Measurements from ENCODE around the gene IRX4.

IRX4 gene

DNA sequence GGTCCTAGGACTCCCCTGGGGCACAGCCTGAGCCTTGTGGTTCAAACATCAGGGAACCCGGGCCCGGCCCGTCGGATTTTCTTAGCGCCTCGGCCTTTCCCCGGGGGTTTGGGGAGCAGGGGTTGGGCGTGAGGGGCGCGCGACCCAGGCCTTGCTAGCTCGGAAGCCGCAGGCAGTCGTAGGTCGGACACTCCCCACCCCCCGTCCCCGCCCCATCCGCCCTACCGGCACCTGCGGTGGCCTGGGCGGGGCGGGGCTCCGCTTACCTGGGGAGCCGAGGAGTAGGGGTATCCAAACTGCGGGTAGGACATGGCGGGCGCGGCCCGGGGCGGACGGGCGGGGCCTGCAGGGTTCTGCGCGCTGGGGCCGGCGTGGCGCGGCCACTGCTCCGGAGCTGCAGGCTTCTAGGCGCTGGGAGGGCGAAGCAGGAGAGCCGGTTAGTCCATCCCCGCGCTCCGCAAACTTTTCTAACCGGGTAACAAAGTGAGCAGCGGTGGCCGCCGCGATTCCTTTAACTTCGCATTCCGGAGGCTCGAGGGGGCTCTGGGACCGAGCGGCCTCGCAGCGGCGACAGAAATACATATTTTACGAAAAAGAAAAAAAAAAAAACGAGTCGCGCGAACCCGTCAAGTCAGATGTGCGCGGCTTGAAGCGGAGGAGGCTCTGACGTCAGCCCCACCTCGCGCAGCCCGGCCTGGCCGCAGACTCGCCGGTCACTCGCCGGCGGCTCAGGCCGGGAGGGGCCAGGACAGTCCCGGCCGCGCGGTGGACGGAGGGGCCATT is at the start of gene IRX4:
IRX4 (minus strand) TSS at position 589 of the 783 bp plus-strand sequence; CDS start at position 311, 278 bp downstream.
- DNase-seq: no peak

DNA sequence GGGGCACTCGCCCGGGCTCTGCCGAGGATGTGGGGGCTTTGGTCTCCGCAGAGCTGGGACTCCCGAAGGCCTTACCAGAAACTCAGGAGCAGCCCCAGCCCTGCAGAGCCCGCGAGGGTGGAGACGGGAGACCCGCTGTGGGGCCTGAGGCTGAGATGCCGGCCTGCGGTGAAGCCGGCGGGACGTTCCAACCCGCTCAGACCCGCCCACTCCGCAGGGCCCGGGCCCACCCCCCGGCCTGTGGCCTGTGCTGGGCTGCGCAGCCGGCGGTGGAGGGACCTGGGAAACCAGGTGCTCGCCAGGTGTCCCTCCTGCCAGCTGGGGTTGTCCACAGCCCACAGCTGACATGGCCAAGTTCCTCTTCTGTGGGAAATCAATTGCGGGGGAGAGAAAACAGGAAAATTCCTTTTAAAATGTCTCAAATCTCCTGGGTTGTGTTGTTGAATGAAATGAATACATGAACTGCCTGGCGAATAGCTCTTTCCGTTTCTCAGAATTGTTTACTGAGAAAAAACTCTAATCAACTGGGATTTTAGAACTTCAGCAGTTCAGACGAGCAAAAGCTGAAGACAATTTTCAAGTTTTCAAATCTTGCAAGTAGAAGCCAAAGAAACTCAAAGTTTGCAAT is 49.0 kb upstream of the IRX4 start:
- peak; percentile 20 for DNase-seq

DNA sequence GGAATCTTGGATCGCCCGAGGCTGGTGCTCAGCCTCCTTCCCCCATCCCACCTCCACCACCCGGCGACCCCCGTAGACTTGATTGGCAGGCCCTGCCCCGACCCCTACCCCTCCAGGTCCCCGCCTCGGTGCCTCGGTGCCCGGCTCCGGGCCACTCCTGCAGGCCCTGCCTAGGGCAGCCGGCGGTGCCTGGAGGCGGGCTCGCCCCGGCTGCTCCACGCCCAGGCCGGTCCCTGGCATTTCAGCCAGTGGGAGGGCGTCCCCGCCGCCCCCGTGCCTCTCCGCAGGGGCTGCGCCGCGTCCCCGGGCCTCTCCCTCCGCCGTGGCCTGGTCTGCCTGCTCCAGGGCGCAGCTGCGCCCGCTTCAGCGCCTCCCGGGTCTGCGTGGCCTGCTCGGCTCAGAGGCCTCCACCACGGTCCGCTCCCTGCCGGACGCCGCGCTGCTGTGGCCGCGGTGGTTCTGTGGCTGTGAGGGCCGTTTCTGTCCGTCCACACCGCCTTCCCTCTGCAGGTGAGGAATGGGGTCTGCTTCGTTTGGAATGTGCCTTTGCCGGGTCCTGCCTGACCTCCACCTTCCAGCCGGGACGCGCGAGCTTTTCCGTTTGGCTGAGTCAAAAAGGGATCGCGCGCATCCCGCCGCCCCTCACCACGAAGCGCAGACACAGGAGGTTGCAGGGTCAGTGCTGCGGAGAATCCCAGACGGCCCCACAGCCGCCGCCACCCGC is 48.3 kb upstream of the IRX4 start:
- peak; percentile 7 for DNase-seq

DNA sequence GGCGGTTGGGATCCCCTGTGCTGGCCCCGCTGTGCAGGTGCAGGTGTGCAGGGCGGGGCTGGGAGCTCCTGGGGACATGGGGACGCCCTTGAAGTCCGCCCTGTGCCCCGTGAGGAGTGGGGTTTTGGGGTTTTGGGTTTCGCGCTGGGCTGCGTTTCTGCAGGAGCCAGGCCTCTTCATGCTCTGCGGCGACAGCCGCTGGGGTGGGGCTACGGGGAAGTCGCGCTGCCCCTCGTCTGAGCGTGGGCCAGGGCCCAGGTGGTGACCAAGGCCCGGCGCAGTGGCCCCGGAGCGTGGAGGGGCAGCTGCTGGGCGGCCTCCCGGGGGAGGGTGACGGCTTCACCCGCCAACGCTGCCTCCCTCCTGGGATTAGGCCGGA is 47.8 kb upstream of the IRX4 start:
- no peak for DNase-seq

DNA sequence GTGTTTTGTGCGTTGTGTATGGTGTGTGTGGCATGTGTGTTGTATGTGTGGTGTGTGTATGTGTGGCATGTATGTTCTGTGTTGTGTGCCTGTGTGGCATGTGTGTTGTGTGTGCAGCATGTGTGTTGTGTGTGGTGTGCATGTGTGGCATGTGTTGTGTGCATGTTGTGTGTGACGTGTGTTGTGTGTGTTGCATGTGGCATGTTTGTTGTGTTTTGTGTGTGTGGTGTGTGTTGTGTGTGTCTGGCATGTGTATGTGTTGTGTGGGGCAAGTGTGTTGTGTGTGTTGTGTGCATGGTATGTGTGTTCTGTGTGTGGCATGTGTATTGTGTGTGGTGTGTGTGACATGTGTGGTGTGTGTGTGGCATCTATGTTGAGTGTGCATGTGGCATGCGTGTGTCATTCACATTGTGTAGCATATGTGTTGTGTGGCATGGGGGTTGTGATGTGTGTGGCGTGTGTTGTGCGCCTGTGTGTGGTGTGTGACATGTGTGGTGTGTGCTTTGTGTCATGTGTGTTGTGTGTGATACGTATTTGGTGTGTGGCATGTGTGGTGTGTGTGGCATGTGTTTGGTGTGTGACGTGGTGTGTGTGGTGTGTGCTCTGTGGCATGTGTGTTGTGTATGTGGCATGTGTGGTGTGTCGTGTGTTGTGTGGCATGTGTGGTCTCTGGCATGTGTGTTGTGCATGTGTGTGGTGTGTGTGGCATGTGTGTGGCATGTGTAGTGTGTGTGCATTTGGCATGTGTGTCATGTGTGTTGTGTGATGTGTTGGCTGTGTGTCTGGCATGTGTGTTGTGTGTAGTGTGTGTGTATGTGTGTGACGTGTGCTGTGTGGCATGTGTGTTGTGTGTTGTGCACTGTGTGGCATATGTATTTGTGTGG is 46.6 kb upstream of the IRX4 start:
- no peak for DNase-seq

DNA sequence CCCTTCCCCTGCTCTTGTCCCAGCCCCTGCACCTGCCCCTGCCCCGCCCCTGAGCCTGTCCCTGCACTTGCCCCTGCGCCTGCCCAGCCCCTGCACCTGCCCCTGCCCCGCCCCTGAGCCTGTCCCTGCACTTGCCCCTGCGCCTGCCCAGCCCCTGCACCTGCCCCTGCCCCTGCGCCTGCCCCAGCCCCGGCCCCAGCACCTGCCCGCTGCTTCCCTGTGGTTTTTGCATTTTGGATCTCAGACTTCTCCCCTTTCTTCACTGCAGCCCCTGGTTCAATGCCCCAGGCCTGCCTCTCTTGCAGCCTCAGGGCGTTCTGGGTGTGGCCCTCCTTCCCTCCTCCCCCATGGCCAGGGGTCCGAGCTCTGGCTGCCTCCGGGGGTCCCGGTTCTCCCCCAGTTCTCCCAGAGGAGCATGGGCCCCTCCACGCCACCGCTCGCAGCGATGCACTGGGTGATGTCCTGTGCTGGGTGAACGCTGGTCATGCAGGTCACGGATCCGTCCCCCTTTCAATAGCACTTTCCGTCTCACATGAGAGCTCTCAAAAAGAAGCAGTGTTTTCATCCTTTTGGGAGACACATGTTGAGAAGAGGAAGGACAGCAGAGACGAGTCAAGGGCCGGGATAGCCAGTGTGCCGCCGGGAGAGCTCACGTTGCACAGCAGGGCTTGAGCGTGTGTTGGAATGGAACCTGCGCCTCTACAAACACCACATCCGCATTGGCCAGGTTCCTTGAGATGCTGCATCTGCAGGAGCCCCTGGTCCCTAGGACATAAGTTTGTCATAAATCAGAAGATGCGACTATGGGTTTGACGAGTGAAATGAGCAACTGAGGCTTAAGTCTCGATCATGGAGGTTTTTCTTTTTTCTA is 44.0 kb upstream of the IRX4 start:
- DNase-seq: no peak

DNA sequence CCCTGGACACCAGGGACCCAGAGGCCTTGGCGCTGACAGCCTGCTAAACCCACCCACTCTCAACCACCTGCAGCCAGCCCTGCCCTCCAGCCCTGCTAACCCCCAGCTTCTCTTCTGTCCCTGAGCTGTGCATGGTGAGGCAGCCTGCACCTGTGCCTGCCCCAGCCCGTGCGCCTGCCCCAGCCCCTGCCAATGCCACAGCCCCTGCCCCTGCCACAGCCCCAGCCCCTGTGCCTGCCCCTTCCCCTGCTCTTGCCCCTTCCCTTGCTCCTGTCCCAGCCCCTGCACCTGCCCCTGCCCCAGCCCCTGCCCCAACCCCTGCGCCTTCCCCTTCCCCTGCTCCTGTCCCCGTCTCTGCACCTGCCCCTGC is 43.3 kb upstream of the IRX4 start:
- DNase-seq: no peak

DNA sequence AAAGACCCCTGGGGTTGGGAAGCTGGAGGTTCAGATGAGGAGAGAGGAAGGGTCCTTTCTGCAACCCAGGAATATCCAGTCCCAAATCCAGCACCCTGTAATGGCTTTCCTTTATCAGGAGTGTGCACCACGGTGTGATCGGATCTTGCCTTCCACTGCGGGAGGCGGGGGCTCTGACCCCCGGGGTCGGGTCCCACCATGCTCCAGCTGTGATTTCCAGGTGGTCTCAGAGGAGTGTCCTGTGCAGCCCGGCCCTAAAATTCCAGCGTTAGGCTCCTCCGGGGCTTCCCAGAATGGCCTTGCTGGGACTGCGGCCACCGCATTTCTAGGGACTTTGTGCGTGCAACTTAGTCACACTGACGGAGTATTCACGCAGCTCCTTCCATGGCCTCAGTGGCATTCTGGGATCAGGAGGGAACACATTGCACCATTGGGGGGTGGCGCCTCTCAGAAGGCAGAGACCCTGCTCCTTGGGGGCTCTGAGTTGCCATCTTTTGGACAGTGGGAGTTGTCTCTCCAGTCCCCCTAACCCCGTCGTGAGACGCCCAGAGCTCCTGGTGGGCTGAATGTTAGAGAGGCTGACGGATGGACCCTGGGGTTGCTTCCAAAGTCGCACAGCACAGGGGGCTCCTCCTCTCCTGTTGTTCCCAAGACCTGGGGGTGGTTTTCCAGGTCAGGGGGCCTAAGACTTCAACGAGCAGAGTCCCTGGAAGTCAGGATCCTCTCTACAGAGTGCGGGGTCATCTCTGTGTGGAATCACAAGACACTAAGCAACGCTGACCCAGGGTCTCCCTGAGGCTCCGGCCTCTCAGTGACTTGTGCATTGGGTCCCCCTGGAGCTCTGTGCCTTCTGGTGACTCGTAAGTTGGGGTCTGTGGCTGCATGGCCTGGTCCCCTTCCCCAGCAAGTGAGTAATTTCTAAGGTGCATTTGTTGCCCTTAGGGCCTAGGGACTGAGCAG is 42.7 kb upstream of the IRX4 start:
- DNase-seq: no peak

DNA sequence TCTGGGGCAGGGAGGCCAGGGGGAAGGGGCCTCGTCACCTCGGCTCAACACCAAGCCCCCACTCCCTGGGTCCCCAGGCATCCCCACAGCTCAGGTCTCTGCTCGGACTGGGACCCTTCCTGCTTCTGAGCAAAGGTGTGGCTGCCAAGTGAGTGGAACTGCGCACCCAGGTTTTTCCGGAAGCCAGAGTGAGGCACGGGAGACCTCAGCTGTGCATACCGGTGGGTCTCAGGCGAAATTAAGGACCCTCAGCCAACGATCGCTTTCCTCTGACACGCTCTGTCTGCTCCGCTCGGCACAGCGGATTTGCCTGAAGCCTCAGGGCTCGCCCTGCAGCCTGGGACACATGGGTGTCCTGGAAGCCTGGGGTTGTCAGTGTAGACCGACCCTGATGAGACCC is 41.0 kb upstream of the IRX4 start:
- no peak for DNase-seq

DNA sequence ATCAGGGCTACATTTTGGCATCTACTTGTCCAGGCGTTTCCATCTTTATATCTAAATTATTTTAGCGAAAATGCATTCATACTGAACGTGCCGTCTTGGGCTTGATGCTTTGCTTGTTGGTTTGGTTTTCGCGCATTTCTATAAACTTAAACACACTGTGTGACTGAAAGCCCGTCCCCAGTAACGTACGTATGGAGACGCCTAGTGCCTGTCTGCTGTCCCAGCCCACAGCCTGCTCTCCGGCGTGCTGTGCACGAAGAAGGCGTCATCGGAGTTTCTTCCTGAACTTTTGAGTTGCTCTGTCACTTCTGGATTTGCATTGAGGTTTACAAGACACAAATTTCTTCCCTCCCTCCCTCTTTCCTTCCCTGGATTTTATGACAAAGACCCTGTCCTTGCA is 40.6 kb upstream of the IRX4 start:
- no peak for DNase-seq

DNA sequence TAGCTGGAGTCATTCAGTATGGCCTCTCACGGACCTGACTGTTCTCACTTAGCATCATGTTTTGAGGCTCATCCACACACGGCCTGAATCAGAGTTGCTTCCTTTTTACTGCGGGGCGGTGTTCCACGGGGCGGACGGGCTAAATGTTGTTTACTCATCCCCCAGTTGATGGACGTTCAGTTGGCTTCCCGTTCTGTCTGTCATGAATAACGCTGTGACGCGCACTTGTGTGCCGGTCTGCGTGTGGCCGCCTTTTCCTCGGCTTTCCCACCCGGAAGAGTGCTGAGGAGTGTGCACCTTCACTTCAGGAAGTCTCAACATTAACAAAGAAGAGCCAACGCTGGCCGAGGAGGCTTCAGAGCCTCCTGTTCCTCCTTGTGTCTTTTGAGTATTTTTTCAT is 39.0 kb upstream of the IRX4 start:
- DNase-seq: no peak

DNA sequence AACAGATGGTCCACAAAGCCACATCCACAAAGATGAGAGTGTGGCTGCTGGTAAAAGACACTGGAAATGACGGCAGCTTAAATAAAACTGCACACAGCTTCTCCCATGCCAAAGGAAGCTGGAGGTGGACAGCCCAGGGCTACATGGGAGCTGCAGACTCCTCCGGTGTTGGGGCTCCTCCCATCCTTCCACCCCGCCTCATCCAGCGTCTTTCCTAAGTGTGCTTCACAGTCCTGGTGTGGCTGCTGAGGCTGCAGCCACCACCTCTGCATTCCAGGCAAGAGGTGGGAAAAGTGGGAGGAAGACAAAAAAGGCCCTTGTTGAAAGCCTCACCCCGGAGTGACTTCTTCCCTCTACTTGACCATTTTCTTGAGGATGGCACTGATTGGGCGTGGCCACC is 37.0 kb upstream of the IRX4 start:
- no peak for DNase-seq

DNA sequence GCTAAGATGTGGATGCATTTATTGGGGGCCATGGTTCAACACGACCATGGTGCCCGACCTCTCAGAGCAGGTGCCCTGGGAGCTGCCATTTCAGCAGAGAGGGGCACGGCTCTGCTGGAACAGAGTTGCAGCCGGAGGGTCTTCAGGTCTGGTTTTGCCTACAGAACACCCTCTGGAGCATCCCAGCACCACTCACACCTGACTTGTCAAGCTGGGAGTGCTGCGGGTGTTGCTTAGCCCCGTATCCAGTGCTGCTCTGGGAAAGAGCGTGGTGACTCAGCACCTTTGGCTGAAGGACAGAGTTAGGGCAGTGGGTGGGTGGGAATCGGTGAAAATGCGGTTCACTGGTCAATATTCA is 36.5 kb upstream of the IRX4 start:
- DNase-seq: no peak

DNA sequence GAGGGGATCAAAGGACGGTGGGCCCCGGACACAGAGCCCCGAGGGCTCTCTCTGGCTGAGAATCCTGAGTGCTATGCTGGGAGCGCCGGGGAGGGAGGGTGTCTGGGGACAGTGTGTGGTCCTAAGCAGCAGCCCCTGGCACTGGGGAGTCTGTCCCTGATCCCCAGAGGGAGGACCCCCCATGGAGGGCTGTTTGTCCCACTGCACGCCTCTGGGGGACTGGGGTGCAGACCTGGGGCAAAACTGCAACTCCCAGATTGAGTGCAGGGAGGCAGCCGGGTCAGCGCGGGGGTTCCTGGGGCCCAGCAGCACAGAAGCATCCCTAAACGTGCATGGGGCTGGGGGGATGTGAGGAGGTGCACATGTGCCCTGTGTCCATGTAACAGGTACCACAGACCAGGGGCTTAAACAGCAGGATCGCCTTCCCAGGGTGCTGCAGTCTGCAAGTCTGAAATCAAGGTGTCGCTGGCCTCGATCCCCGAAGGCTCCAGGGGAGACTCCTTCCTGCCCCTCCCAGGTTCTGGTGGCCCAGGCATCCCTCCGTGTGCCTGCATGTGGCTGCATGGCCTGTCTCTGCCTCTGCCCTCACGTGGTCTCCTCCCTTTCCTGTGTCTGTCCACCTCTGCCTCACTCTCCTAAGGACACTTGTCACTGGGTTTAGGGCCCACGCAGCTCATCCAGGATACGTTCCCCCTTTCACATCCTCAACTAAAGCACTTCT is 35.9 kb upstream of the IRX4 start:
- no peak for DNase-seq

DNA sequence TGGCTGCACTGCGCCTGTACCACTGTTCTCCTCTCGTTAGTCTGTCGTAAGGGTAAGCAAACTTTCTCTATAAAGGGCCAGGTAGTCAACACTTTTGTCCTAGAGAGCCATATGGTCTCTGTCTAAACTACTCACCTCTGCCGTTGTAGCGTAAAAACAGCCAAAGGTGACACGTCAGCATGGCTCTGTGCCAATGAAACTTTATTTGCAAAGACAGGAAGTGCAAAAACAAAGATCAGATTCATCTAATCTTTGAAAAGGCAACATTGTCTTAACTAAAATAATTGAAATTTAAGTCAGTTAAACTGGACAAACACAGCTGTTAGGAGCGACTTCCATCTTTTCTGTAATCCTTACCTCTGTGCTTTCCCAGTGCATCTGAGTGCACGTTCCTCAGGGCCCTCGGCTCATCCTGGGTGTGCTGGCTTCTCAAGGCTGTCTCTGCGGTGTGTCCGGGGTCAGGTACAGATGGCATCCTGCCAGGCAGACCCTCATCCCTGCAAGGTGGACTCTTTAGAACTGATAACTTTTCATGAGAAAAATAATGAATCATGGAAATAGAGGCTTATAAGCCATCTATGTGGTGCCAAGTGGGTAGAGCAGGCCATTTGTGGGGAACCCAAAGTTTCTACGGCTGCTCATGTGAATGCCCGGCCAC is 35.2 kb upstream of the IRX4 start:
- DNase-seq: no peak

DNA sequence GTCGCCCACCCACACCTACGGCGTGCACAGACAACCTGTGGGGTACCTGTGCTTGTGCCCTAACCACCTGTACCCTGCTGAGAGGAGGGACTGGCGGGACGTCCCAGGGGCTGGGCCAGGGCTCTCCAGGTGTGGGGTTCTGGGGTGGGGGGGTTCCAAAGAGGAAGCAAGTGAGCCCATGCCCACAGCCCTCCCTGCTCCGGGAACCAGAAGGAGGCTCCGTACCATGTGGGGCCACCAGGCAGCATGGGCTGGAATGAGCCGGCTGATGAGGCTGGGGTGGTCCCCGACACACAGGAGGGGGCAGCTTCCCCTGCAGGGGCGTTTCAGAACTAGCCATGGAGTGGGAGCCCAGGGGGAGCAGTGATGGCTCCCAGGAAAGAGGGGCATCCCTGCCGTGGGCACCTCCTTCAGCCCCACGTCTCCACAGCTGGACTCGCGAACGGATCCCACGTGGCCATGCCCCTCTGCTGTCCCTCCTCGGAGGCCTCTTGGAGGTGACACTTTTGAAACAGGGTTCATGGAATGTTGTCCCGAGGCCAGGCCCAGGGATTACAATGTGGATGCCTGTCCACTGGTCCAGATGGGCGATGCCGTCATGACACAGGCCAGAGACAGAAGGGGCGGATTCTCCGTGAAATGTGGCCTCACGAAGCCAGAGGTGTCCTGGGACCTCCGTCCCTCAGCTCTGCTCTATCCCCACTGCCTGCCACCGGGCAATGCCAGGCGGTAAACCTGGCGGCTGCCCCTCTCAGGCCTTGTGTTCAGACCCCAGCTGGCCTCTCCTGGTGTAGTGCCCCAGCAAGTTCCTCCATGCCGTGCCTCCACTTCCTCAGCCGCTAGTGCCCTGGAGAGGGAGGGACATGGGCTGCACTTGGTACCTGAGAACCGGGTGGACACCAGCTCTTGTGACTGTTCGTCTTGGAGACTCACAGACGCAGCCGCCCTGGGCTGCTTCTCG is 33.6 kb upstream of the IRX4 start:
- DNase-seq: no peak

DNA sequence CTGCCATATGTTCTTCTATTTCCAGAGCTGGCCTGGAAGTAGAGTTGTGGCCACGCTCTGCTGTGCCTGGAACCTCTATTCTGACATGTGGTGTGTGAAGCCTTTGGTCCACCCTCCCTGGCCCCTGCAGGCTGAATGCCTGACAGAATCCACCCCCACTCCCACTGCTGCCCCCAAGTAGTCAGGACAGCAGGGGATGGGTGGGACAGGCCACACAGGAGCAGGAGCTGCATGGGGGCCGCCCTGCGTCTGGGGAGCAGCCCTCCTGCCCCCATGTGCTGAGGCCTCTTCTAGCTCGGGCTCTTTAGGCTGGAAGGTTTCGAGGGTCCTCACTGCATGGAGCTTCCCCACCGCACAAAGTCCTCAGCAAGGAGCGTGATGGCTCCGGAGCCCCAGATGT is 32.6 kb upstream of the IRX4 start:
- DNase-seq: no peak

DNA sequence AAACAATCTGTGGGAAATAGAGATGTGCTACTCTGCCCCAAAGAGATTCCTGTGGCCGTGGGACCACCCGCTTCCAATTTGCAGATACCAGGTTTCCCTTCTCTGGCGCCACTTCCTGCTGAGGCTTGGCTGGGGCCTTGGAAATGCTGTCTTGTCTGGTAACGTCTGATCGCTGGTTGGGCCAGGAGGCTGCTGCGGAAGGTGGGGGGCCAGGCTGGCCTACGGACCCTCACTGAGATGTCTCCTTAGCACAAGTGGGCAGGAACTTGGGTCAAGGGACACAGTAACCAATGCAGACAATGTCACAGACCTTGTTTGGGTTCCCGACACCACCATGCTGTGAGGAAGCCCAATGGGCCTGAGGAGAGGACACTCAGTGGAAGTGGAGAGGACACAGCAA is 31.7 kb upstream of the IRX4 start:
- no peak for DNase-seq

DNA sequence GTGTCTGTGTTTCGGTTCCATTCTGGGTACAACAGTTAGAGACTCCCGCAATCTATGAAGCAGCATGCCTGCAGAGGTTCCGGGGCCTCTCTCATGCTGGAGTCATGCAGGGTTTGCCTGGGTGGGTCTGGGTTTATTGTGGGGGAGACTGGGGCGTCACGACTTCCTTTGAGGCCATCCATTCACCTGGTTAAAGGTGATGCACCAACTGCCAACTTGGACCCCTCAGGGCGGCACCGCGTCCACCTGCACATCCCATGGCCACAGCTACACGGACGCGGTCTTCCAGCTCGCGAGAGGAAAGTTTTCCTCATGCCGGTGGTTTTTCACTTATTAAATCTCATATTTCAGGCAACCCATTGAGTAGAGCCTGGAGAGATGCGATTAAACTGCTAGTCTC is 30.9 kb upstream of the IRX4 start:
- no peak for DNase-seq
